Measurements from ENCODE around the gene THAP4. TPM values are rescaled to one million over a fixed set of nuclear protein-coding genes. Genes with fewer than 3 reads are reported as not detected.

The THAP4 gene
- total RNA-seq, 1 donor from 2014 or later, result 59.1 TPM

DNA sequence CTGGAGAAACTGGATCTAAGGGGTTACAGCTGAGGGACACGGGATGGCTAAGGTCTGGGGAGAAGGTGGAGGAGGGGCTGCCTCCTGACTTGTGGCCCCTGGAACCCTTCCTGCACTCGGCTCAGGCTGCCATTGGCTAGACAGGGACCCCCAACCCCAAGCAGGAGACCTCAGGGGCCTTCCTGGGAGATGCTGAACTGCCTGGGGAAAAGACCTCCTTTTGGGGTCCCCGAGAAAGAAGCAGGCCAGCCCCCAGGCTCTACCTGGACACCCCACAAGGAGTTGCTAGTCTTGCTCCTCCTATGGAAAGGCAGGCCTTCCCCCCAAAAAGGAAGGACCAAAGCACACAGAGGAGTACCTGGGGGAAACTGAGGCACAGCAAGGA lies 88.5 kb downstream of the THAP4 start:
- Mint-ChIP-seq H3K9me3 (no peaks in the 10 kb centered on the region), H3K4me1 (no peaks in the 10 kb centered on the region), H3K27ac (ENCODE audit: unreplicated experiment) (no peak overlapping the region), H3K4me3 (no peak overlapping the region), H3K27me3 (ENCODE audit: low read depth) (peaks cover 9% of the 10 kb centered on the region), H3K36me3 (ENCODE audit: low read depth) (no peaks in the 10 kb centered on the region)
- no peak for DNase-seq (ENCODE audit: low read depth, low spot score)
- TF ChIP-seq, protein P1, sequence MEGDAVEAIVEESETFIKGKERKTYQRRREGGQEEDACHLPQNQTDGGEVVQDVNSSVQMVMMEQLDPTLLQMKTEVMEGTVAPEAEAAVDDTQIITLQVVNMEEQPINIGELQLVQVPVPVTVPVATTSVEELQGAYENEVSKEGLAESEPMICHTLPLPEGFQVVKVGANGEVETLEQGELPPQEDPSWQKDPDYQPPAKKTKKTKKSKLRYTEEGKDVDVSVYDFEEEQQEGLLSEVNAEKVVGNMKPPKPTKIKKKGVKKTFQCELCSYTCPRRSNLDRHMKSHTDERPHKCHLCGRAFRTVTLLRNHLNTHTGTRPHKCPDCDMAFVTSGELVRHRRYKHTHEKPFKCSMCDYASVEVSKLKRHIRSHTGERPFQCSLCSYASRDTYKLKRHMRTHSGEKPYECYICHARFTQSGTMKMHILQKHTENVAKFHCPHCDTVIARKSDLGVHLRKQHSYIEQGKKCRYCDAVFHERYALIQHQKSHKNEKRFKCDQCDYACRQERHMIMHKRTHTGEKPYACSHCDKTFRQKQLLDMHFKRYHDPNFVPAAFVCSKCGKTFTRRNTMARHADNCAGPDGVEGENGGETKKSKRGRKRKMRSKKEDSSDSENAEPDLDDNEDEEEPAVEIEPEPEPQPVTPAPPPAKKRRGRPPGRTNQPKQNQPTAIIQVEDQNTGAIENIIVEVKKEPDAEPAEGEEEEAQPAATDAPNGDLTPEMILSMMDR (conservative IDR thresholded peaks at IDR 0.05), result no peak

DNA sequence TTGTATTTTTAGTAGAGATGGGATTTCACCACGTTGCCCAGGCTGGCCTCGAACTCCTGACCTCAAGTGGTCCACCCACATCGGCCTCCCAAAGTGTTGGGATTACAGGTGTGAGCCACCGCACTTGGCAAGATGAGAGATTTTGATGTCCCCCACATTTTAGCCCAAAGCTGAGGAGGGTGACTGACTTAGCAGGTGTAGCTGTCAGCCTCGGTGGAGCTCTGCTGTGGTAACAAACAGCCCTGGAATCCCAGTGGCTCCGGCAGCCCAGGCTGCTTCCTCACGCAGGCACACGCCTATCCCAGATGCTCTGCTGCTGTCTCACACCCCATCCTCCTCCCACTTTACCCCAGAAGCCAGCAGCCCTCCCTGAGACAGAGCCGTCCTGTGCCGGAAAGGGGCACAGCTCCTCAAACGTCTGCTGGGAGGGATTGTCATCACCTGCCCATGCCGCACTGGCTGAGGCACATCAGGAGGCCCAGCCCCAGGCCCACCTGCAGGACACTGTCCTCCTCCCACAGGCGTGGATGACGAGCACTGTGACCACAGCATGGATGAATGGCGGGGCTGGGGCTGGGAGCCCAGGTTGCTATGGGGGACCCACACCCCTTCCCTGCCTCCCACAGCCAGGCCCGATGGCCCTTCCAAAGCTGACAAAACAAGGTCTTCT lies 89.0 kb downstream of the THAP4 start:
- Mint-ChIP-seq H3K9me3 (no peaks in the 10 kb centered on the region), H3K4me3 (no peak overlapping the region), H3K4me1 (no peaks in the 10 kb centered on the region), H3K36me3 (ENCODE audit: low read depth) (no peaks in the 10 kb centered on the region), H3K27ac (ENCODE audit: unreplicated experiment) (no peak overlapping the region), H3K27me3 (ENCODE audit: low read depth) (peaks cover 14% of the 10 kb centered on the region)
- TF ChIP-seq, protein P1 (conservative IDR thresholded peaks at IDR 0.05), result no peak
- no peak for DNase-seq (ENCODE audit: low read depth, low spot score)

DNA sequence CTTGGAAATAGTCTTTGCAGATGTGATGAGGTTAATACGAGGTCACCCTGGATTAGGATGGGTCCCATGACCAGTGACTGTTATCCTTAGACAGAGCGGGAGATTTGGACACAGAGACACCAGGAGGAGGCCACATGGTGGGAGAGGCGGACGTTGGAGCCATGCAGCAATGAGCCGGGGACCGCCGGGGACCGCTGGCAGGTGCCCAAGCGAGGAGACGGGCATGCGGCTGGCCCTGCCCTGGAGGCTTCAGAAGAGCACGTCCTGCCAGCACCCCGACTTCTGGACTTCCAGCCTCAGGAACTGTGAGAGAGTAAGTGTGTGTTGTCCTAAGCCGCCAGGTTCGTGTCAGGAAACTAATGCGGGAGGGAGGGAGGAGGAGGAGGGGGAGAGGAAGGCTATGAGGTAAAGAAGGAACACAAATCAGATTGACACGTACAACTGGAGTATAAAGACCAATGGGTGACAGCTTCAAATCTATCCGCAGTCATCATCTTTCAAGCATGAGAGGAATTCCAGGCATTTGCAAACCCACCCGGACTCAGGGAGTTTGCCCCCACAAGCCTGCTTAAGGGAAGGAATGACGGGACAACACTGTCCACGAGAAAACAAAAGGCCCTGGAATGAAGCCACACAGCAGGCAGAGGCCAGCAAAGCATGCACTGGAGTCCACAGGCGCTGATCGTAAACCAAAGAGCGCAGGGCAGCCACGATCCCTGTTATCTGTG lies 90.0 kb downstream of the THAP4 start:
- H3K4me1 Mint-ChIP-seq, result no peaks in the 10 kb centered on the region
- no peak overlapping the region for H3K4me3 Mint-ChIP-seq
- no peaks in the 10 kb centered on the region for H3K36me3 Mint-ChIP-seq (ENCODE audit: low read depth)
- no peak for DNase-seq (ENCODE audit: low read depth, low spot score)
- H3K27ac Mint-ChIP-seq (ENCODE audit: unreplicated experiment), result no peak overlapping the region
- TF ChIP-seq, protein P1 (conservative IDR thresholded peaks at IDR 0.05), result no peak
- no peaks in the 10 kb centered on the region for H3K9me3 Mint-ChIP-seq
- H3K27me3 Mint-ChIP-seq (ENCODE audit: low read depth), result peaks cover 23% of the 10 kb centered on the region

DNA sequence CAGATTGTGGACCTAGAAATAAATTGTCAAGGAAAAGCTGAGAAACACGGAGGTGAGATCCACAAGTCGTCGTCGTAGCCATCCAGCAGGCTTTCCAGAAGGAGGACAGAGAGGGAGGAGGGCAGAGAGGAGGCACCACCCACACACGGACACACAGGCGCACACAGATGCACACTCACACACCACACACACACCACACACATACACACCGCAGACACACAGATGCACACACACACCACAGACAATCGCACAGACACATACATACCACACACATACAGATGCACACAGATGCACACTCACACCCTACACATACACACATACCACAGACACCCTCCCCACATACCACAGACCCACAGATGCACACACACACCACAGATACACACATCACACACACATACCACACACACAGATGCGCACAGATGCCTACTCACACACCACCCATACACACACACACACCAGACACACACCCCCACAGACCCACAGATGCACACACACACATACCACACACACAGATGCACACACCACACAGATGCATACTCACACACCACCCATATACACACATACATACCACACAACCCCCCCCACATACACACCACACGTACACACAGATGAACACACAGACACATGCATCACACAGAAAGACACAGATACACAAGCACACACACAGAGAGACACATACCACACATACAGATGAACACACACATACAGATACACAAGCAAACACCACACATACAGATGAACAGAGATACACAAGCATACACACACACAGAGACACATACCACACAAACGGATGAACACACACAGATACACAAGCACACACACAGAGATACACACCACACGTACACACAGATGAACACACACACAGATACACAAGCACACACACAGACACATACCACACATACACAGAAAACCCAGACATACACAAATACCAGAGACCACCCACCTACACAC lies 91.2 kb downstream of the THAP4 start:
- Mint-ChIP-seq H3K9me3 (no peaks in the 10 kb centered on the region), H3K27me3 (ENCODE audit: low read depth) (peaks cover 28% of the 10 kb centered on the region), H3K27ac (ENCODE audit: unreplicated experiment) (no peak overlapping the region), H3K4me3 (no peak overlapping the region), H3K4me1 (peaks cover under 1% of the 10 kb centered on the region), H3K36me3 (ENCODE audit: low read depth) (no peaks in the 10 kb centered on the region)
- DNase-seq (ENCODE audit: low read depth, low spot score), result no peak
- TF ChIP-seq, protein P1 (conservative IDR thresholded peaks at IDR 0.05), result no peak

DNA sequence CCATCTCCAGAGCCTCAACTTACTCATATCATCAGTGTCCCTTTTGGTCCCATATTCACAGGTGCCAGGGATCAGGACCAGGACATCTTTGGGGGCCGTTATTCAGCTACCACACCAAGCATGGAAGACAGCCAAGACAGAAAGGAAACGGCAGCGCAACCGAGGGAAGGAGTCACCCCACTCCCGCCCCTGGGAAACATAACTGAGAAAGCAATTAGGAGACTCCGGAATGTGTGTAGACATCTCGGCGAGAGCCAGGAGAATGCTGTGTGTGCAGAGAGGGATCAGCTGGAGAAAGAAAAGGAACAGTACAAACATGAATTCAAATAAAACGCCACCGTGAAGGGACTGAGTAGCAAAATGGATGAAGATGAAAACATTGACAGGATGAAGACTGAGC lies 91.9 kb downstream of the THAP4 start:
- Mint-ChIP-seq H3K4me3 (no peak overlapping the region), H3K4me1 (peaks cover 5% of the 10 kb centered on the region), H3K36me3 (ENCODE audit: low read depth) (no peaks in the 10 kb centered on the region), H3K27ac (ENCODE audit: unreplicated experiment) (no peak overlapping the region), H3K27me3 (ENCODE audit: low read depth) (peaks cover 35% of the 10 kb centered on the region), H3K9me3 (no peaks in the 10 kb centered on the region)
- no peak for DNase-seq (ENCODE audit: low read depth, low spot score)
- TF ChIP-seq, protein P1 (conservative IDR thresholded peaks at IDR 0.05), result no peak
